SKM-1 (cell line): Measurements from ENCODE around the gene PLA2G4F.

Experiments
- DNase-seq: peaks from one replicate; lab custom pipeline; 2025; ENCODE audit not compliant: unreplicated experiment; lab: John Stamatoyannopoulos, UW

PLA2G4F gene

DNA sequence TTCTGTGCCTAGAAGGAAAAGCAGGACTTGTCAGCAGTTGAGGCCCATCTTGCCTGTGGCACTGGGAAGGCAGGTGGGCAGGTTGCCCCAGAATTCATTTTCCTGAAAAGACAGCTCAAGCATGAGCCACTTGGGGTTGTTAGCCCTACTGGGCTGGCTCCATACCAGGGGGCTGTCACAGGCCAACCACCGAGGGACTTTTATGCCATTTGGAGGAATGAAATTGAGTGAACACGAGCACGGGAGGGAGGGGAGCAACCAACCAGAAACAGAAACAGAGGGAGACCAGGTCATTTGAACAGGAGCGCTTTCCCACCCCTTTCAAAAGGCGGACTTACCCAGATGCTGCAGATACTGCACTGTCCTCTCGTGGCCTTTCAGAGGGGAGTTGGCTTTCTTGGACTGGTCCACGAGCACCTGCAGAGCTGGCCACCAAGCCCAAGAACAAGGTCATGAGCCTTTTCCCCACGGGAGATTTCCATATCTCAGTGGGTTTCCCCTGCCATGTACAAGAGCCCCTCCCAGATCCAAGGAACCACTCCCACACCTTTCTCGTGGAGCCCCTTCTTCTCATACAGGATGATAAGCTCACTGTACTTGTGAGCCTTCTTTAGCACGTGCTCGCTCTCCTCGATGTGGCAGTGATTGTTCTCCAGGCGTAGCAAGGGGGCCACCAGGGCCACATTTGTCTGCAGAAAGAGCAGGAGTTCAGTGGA lies 9.9 kb upstream of the PLA2G4F start:
- no peak for DNase-seq

DNA sequence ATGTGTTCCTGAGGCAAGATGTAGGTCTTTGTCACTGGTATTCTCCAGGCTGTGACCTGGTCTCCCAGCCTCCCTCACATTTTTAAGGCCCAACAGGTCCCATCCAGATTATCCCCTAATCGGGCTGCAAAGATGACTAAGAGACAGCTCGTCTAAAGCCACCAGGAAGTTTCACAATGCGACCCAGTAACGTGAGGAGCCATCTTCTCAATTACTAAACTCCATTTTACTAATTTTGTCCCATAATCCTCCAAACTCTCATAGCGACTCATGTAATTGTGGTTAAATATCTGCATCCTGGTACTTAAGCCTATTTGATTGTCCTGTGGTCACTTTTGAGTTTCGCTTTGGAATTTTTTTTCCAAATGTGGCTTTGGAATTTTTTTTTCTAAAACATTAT lies 8.7 kb upstream of the PLA2G4F start:
- no peak for DNase-seq

DNA sequence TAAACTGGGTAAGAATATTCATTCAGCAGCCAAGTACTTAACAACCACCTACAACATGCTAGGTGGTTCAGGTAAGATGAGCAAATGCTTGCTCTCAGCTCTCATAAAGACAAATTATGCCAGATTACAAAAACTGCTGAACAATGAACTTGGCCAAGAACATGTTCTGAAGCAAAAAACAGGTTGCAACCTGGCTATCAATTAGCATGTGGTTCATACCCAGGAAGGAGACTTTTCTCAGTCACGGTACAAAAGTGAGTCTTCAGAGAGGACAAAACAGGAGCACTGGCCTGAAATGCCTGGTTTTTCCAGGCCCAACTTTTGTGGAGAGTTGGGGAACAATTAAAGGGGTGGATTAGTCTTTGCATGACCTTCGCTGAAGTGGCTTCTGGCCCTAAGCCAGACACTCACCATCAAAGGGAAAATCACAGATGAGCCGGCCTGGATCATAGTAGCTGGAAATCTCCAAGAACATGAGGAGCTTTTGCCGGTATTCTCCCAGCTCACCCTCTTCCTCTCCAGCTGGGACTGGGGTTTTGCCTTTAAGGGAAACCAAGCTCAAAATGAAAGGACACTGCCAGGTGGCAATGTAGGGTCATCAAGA lies 7.6 kb upstream of the PLA2G4F start:
- no peak for DNase-seq

DNA sequence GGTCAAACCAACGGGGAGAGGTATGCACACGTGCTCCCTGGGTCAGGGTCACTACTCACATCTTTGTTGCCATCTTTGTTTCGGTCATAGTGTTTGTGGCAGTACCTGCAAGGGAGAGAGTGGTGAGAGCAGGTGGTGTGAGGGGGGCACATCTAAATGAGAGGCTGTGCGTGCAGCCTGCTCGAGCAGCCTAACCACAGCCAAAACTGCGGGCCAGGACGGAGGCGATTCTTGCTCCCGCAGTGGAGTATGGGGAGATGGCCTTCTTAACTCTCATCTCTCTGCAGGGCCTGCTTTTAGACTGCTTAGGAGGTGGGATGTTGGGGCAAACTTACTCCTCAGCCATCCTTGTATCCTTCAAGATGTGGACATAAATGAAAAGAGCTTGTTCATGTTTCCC lies 6.9 kb upstream of the PLA2G4F start:
- DNase-seq, result no peak

DNA sequence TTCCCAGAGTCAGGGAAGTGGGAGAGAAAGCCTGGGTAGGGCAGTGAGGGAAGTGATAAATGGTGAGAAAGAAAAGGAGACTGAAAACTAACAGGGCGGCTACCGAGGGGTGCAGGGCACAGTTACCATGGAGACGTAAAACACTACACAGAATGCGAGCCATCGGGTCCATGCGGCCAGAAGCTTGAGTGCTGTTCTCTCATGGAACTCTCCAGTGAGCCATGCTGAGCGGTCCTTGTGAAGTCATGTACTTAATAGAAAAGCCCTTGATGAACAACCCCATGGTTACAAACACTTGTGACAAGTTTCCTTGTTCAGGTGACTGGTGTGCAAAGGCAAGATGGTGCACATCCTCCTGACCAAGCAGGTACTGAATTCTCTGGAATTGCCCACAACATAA lies 3.7 kb upstream of the PLA2G4F start:
- no peak for DNase-seq

DNA sequence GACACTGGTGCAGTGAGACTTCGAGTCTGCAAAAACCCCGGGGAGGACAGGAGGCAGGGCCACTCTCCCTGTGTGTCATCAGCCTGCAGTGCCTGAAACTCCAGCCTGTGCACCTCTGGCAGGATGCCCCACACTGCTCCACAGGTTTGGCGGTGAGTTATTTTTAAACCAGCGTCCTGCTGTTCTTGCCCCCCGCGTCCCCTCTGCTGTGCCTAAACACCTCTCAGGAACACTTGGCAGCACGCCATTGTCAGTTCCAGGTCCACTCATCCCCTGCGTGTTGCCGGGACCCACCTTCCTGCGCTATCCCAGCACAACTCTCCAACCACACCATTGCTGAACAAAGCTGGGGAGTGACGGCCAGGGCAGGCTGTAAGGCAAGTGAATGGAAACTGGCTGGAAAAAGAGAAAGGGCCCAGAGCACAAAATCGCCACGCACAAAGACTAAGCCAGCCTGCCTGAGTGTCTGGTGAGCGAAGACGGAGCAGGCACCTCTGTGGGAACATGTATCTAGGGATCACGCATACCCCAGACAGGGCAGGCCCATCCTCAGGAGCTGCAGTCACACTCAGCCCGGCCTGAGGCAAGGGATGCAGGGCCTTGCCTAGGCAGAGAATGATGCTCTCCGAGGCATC lies 3.1 kb upstream of the PLA2G4F start:
- DNase-seq, result no peak

DNA sequence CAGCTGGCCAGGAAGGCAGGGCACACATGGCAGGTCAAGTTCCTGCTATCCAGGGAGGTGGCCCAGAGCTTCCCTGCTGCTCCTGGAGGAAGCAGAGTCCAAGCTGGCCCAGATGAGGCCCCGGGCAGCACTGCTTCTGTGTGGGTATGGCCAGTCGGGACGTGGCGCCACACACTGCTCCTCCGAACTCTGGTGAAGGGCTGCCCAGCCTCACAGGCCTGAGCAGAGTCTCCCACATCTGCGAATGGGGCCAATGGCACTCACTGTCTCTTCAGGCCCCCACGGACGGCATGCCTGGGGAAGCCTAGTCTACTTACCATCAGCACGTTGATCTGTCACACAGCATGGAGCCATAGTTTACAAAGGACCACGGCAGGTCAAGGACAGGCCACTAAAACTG lies 2.5 kb upstream of the PLA2G4F start:
- no peak for DNase-seq

DNA sequence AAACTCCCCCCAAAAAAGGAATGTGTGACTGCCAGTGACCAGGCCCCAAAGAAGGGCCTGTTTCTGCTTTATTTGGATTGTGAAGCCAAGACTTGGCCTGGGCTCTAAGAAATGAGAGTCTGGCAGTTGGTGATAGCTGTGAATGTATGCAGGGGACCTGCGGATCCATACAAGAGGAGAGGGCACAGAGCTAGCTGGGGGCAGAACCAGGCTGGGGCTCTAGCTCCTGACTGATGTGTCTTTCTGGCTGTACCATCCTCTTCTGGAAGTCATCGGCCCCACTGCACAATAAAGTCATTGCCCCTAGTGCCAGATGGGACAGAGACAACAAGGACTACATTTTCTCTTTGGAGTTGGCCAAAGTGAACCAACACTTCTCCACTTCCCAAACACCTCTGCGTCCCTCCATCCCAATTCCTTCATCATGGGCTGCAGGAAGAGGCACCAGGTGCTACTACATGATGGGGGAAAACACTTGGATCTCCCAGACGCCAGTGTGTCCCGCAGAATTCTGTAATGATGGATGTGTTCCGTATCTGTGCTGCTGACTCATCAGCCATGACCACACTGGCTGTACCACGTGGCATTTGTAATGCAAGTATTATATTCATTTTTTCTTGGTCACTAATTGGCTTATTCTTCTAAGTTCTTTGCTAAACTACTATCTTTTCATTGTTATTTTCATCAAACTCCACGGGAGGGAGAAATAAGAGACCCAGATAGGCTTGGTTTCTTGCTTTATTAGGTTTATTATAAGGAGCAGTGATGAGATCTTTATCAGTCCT lies 1.7 kb upstream of the PLA2G4F start:
- DNase-seq, result no peak

DNA sequence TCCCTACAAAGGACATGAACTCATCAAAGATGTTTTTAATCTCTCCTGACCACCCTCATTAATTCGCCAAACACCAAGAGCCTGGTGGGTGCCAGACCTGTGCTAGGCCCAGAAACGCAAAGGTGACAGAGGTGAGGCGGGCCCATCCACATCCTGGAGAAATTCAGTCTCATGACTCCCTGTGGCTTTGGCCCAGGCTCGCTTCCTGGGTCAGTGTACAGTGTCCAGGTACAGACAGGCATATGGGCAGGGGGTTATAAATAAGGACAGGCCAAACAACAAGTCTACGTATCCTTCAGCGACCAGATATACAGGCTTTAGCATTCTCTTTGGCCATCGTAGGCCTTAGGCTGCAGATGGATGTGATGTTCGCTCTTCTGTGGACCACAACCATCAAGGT lies 945 bp upstream of the PLA2G4F start:
- DNase-seq, result no peak

DNA sequence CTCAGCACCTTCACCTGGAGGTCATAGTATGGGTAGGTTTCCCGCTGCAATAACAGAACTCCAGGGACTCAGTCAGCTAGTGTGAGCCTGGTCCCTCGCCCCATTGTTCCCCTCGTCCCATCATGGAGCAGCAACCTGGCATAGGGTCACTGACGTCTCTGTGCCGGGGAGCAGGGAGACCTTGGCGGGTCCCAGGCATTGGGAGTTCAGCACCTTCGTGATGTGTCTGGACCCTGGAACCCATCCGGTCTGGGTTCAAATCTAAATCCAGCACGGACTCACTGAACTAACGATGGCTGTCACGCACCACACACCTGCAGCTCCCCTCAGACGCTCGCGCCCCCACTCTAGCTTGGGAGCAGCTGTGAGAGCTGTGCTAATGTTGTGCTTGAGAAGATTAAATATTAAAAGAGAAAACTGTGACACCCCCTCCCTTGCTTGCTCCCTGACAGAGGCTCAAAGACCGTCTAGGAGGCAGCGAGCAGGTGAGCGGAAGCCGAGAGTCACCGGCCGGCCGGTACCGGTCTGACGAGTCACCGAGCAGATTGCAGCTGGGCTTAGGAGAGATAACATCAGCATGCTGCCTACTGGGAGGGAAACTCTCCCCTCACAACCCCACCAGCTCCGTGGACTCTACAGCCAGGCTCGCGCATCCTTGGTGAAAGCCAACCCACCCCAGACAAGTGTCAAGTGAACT lies 742 bp downstream of the PLA2G4F start:
- DNase-seq, result no peak

DNA sequence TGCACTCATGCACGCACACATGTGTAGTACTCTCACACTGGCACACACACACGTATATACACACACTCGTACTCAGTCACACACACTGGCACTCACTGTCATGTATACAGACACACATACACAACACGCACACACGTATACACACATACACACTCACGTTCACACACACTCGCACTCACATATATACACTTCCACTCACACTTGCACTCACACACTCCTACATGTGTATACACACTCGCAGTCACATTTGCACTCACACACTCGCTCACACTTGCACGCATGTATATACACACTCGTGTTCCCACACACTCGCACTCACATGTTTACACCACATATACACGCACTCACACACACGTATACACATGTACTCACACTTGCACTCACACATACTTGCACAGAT lies 1.5 kb downstream of the PLA2G4F start:
- DNase-seq, result no peak

DNA sequence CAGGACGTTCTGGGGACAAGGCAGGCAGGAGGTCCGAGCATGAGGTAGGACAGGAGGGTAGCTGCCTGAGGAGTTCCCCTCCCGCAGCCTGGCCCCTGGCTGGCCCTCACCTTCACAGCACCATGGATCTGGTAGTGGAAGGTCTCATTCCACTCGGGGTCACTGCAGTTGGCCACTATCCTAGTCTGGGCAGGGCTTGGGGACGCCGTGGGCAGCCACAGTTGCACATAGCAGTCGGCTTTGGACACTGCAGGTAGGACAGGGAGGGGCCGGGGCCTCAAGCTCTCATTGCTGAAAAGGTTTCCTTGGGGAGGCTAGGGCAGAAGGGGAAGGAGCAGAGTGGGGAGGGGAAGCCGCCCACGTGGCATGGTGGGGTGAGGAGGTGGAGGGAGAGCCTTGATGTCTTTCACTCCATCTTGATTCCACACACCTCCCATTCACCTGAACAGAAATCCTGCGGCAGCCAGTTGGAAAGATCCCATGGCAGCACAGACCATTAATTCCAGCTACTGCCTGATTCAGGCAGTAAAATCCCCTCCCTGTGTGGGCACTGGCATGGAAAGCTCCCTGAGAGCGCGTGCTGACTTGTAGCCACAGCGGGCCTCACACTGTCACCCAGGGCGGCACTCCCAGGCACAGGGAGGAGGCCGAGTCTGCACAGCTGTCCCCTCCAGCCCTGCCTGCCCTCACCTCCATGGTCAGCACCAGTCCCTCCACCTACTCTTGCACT lies 2.1 kb downstream of the PLA2G4F start:
- no peak for DNase-seq

DNA sequence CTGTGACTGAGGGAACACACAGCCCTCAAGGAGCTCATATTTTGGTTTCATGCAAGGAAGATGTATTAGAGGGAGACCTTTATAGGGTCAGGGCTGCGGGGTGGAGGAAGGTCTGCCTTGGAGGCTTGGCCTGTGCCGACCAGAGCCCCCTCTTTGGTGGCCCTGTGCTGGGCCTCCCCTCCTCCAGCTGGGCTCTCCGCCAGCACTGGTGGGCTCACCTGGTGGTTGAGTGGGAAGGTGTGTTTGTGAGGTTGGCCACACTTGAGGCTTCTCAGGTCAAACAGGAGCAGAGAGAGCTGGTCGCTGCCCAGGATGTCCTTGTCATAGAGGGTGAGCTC lies 2.6 kb downstream of the PLA2G4F start:
- no peak for DNase-seq

DNA sequence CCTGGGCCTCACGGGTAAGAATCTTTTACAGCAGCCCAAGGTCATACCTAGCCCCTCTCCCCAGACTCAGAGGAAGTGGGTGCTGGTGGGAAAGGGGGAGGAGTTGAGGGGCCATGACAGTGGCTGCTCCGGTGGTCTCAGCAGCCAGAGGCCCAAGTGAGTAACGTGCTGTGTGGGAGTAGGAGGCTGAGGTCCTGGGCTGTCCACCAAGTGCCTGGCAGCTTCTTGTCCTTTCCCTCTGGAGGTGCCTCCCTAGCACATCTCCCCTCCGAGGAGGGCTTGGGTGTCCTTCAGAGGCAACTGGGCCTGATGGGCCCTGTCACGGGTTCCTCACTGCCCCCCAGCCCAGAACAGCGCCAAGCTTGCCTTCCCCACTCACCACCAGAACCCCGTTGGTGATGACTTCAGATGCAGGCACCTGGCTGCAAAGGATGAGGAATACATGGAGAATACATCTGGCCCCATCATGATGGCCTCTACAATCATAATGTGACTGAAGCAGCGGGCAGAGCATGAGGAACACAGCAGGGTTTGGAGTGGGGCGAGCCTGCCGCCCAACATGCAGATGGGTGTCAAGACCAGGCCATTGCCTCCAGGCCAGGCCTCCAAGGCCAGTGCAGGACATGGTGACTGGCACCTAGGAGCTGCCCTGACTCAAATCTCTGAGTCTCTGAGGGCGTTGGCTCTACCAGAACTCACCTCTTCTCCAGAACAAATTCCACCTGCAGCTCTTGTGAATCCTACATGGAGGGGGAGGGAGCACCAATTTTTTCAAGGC lies 3.3 kb downstream of the PLA2G4F start:
- DNase-seq, result no peak

DNA sequence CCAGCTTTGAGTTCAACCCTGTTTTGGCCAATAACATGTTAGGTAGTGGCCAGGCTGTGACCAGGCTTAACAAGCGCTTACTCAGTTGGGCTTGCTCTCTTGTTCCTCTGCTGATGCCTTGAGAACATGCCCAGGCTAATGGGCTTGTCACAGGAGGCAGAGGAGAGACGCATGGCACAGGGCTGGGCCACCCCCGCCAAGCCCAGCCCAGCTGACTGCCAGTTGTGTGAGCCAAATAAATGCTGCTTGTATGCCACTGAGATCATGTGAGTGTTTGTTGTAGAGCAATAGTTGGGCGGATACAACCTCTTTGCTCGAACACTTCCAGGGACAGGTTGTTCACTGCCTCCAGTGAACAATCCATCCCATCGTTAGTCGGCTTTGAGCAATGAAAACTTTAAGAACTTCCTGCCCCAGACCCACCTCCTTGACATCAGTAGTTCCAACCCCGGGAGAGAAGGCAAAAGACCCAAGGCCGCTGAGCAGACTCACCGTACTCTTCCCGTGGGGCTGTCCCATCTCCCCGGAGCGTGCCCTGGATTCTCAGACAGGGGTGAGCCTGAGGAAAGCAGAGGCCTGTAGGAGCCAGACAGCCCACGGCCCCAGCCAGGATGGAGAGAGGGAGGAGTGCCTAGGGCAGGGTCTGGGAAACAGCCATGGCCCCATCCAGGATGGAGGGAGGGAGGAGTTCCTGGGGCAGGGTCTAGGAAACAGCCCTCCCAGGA lies 4.1 kb downstream of the PLA2G4F start:
- DNase-seq, result no peak

DNA sequence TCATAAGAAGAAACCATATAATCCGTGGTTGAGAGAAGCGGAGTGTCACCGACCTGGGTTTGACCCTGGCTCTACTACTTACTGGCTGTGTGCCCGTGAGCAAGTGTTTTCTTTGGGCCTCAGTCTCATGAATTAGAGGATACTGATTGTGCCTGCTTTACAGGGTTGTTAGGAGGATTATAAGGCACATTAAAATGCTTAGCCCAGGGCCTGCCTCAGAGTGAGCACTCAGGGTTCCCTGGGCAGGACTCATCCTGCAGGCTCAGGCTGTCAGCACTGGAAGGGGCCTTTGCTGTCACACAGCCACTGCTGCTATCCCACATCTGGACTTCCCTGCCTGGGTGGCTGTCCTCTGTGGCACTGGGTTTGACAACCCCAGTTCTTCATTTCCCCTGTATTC lies 4.7 kb downstream of the PLA2G4F start:
- DNase-seq, result no peak

DNA sequence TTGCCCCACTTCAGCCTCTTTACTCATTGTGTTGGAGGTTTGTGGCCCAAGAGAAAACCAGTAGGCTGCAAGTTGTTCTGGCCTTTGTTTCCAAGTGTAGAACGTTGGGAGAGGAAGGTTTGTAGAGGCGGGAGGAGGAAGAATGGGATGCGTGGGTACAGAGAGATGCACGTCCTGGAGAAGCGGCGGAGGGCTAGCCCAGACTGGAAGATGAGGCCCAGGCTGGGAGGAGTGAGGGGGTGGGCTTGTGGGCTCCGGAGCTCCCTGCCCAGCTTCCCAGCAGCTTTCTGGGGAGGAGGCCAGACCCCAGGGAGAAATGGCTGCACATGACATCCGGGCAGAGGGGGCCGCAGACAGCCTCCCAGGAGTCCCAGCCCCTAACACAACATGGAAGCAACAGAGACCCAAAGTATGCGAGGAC lies 5.3 kb downstream of the PLA2G4F start:
- DNase-seq, result no peak

DNA sequence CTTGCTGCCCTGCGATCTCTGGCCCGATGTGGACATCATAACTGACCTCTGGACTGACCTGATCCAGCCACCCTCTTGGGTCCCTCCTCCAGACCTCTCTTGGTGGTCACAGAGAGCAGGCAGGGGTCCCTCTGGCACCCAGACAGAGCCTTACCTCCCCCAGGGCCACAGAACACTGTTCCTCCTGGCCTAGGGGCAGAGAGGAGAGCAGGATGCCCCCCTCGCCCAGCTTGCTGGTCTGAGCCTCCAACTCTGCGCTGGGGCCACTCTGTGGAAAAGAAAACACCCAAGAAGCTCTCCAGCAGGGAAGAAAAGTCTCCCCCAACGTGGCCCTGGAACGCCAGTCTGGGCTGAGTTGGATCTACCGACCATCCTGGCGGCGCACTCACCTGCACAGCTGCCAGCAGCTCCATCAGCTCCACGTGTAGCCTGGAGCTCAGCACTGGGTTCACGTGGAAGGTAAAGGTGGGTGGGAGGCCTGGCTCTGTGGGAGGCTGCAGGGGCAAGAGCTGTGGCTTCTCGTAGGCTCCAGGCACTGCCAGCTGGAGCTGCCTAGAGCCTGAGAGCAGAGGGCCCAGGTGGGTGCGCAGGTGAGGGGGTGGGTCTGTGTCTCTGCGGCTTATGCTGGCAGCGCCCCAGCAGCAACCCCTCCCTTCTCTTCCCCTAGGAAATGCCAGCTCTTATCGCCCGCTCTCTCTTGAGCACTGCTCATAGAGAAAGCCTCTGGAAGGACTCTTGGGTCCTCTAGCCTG lies 6.0 kb downstream of the PLA2G4F start:
- DNase-seq, result no peak
